ELF-1 (cell line): ENCODE results near the gene HIVEP3.

ENCODE experiments used
- DNase-seq: peaks from one replicate; pipeline ENCODE4 v3.0.0-alpha.2; 2016; ENCODE audit warnings: low read depth, low spot score

Gene HIVEP3

GRCh38 chr1:41687007-41687406 is 231.7 kb downstream of the HIVEP3 start:
- DNase-seq, result no peak

- DNase-seq, result no peak
Measured at GRCh38 chr1:41683681-41684500, 234.8 kb downstream of the HIVEP3 start.

- no peak for DNase-seq
Measured at GRCh38 chr1:41682845-41683625, 235.7 kb downstream of the HIVEP3 start.

- DNase-seq, result no peak
Measured at GRCh38 chr1:41682149-41682548, 236.6 kb downstream of the HIVEP3 start.

- DNase-seq, result no peak
Measured at GRCh38 chr1:41681331-41682098, 237.2 kb downstream of the HIVEP3 start.

GRCh38 chr1:41679994-41680393 is 238.7 kb downstream of the HIVEP3 start:
- DNase-seq, result no peak

GRCh38 chr1:41679531-41679930 is 239.2 kb downstream of the HIVEP3 start:
- no peak for DNase-seq

GRCh38 chr1:41678111-41678878 is 240.4 kb downstream of the HIVEP3 start:
- DNase-seq, result peak; percentile 61

- DNase-seq, result no peak
Measured at GRCh38 chr1:41677620-41678019, 241.1 kb downstream of the HIVEP3 start.

- DNase-seq, result no peak
Measured at GRCh38 chr1:41675401-41675800, 243.3 kb downstream of the HIVEP3 start.

GRCh38 chr1:41674522-41674921 is 244.2 kb downstream of the HIVEP3 start:
- no peak for DNase-seq

GRCh38 chr1:41673806-41674205 is 244.9 kb downstream of the HIVEP3 start:
- no peak for DNase-seq

- no peak for DNase-seq
Measured at GRCh38 chr1:41673378-41673777, 245.3 kb downstream of the HIVEP3 start.

- no peak for DNase-seq
Measured at GRCh38 chr1:41672641-41673361, 245.9 kb downstream of the HIVEP3 start.

GRCh38 chr1:41672173-41672572 is 246.5 kb downstream of the HIVEP3 start:
- DNase-seq, result peak; percentile 88

GRCh38 chr1:41671116-41671755 is 247.5 kb downstream of the HIVEP3 start:
- no peak for DNase-seq

- DNase-seq, result no peak
Measured at GRCh38 chr1:41670217-41670957, 248.3 kb downstream of the HIVEP3 start.

- DNase-seq, result no peak
Measured at GRCh38 chr1:41668967-41669366, 249.8 kb downstream of the HIVEP3 start.

- DNase-seq, result no peak
Measured at GRCh38 chr1:41668054-41668660, 250.6 kb downstream of the HIVEP3 start.
